ENCODE measurements around the gene RHOJ. TPM values are rescaled to one million over a fixed set of nuclear protein-coding genes. Genes with fewer than 3 reads are reported as not detected.

Gene RHOJ
- polyA plus RNA-seq, 1 donor from 2014 or later, result 0.10 TPM

- TF ChIP-seq MXI1 (conservative IDR thresholded peaks at IDR 0.05; ENCODE audit: poor library complexity, severe bottlenecking), result no peak
- no peak for TF ChIP-seq RAD21 (conservative IDR thresholded peaks at IDR 0.05)
- no peak for TF ChIP-seq EP300 (conservative IDR thresholded peaks at IDR 0.05; ENCODE audit: poor library complexity, severe bottlenecking)
- no peak for TF ChIP-seq CTCF (IDR thresholded peaks at IDR 0.05; ENCODE audit: poor library complexity, severe bottlenecking)
- TF ChIP-seq POLR2AphosphoS5 (IDR thresholded peaks at IDR 0.05), result no peak
- TF ChIP-seq SMC3 (conservative IDR thresholded peaks at IDR 0.05; ENCODE audit: poor library complexity), result no peak
- TF ChIP-seq EZH2 (IDR thresholded peaks at IDR 0.05; ENCODE audit: borderline replicate concordance, insufficient read depth, low read length, poor library complexity, severe bottlenecking), result no peak
- no peak for TF ChIP-seq TAF1 (IDR thresholded peaks at IDR 0.05; ENCODE audit: low read depth)
- no peak for TF ChIP-seq REST (IDR thresholded peaks at IDR 0.05; ENCODE audit: borderline replicate concordance)
- no peak overlapping the region for H3K4me3 ChIP-seq (ENCODE audit: low read length)
- no peaks in the 10 kb centered on the region for H3K27me3 ChIP-seq (ENCODE audit: insufficient read depth, low read depth, low read length)
- no peaks in the 10 kb centered on the region for H3K9me2 ChIP-seq (ENCODE audit: insufficient read depth, low read length)
- H3K36me3 ChIP-seq (ENCODE audit: insufficient read depth, low read length), result no peaks in the 10 kb centered on the region
- H3K79me2 ChIP-seq (replicated peaks; ENCODE audit: insufficient read depth, low read length), result no peaks in the 10 kb centered on the region
- H3K9me3 ChIP-seq (ENCODE audit: low read length), result no peaks in the 10 kb centered on the region
- no peak overlapping the region for H2AFZ ChIP-seq (ENCODE audit: low read depth, low read length)
- H3K27ac ChIP-seq (ENCODE audit: low read length), result no peak overlapping the region
- no peak overlapping the region for H3K4me2 ChIP-seq (ENCODE audit: low read length)
- H4K20me1 ChIP-seq (ENCODE audit: insufficient read depth), result no peaks in the 10 kb centered on the region
- no peak overlapping the region for H3K9ac ChIP-seq (ENCODE audit: low read length)
- H3F3A ChIP-seq (ENCODE audit: insufficient read depth, low read length, poor library complexity, severe bottlenecking), result no peaks in the 10 kb centered on the region
These were observed 1.2 kb upstream of the RHOJ start for GRCh38 chr14:63203015-63203414.

- H3K27me3 ChIP-seq (ENCODE audit: insufficient read depth, low read depth, low read length), result no peaks in the 10 kb centered on the region
- H4K20me1 ChIP-seq (ENCODE audit: insufficient read depth), result no peaks in the 10 kb centered on the region
- TF ChIP-seq POLR2AphosphoS5 (IDR thresholded peaks at IDR 0.05) (peak; percentile 24), SMC3 (conservative IDR thresholded peaks at IDR 0.05; ENCODE audit: poor library complexity) (peak; percentile 36), CTCF (IDR thresholded peaks at IDR 0.05; ENCODE audit: poor library complexity, severe bottlenecking) (peak; percentile 51), RAD21 (conservative IDR thresholded peaks at IDR 0.05) (peak; percentile 18), EP300 (conservative IDR thresholded peaks at IDR 0.05; ENCODE audit: poor library complexity, severe bottlenecking) (no peak), MXI1 (conservative IDR thresholded peaks at IDR 0.05; ENCODE audit: poor library complexity, severe bottlenecking) (no peak), REST (IDR thresholded peaks at IDR 0.05; ENCODE audit: borderline replicate concordance) (peak; percentile 98)
- H3F3A ChIP-seq (ENCODE audit: insufficient read depth, low read length, poor library complexity, severe bottlenecking), result no peaks in the 10 kb centered on the region
- H3K27ac ChIP-seq (ENCODE audit: low read length), result peak overlapping the region; percentile 30
- no peak overlapping the region for H2AFZ ChIP-seq (ENCODE audit: low read depth, low read length)
- peak overlapping the region; percentile 88 for H3K4me2 ChIP-seq (ENCODE audit: low read length)
- H3K9me2 ChIP-seq (ENCODE audit: insufficient read depth, low read length), result no peaks in the 10 kb centered on the region
- H3K4me3 ChIP-seq (ENCODE audit: low read length), result peak overlapping the region; percentile 60
- peak overlapping the region; percentile 52 for H3K9ac ChIP-seq (ENCODE audit: low read length)
- H3K79me2 ChIP-seq (replicated peaks; ENCODE audit: insufficient read depth, low read length), result no peaks in the 10 kb centered on the region
- H3K9me3 ChIP-seq (ENCODE audit: low read length), result no peaks in the 10 kb centered on the region
- no peaks in the 10 kb centered on the region for H3K36me3 ChIP-seq (ENCODE audit: insufficient read depth, low read length)
These were observed 431 bp upstream of the RHOJ start for GRCh38 chr14:63203618-63204406.
